ENCODE results near the gene CADM1. TPM values are rescaled to one million over a fixed set of nuclear protein-coding genes. Genes with fewer than 3 reads are reported as not detected.
A peak's percentile ranks its signal among the peaks of the same experiment; 100 is the strongest.

CADM1 gene
- total RNA-seq, 1 experiment from 2014 or later, result 534 TPM

- intact Hi-C loops (cut with micrococcal nuclease; ENCODE audit: unreplicated experiment), result no loop called here
- Mint-ChIP-seq H3K4me3 (ENCODE audit: unreplicated experiment) (no peak overlapping the region), H3K27ac (ENCODE audit: unreplicated experiment) (no peak overlapping the region), H3K36me3 (ENCODE audit: insufficient read depth, unreplicated experiment) (no peaks in the 10 kb centered on the region), H3K9me3 (ENCODE audit: unreplicated experiment) (no peaks in the 10 kb centered on the region), H3K27me3 (ENCODE audit: insufficient read depth, unreplicated experiment) (peaks cover under 1% of the 10 kb centered on the region), H3K4me1 (ENCODE audit: low read depth, unreplicated experiment) (no peaks in the 10 kb centered on the region)
- Histone ChIP-seq H3K9me3 (no peaks in the 10 kb centered on the region), H3K36me3 (ENCODE audit: control insufficient read depth, insufficient read depth, low read length) (no peaks in the 10 kb centered on the region), H3K4me3 (ENCODE audit: low read depth, low read length) (no peak overlapping the region), H3K27me3 (replicated peaks; ENCODE audit: control insufficient read depth, insufficient read depth, low read length) (no peaks in the 10 kb centered on the region; the same call in 1 of the 2 replicates), H3K4me1 (peaks cover 3% of the 10 kb centered on the region; the same call in 1 of the 2 replicates)
- ChIA-PET POLR2A (no interaction called here), CTCF (no interaction called here)
- no peak for DNase-seq
- BruUV-seq (replicated peaks), result no TSS peak
- no peak for TF ChIP-seq CTCF (IDR thresholded peaks at IDR 0.05; ENCODE audit: insufficient read depth in 1 of 2, low read depth in 1 of 2, low read length in 1 of 2, severe bottlenecking in 1 of 2, unreplicated experiment in 1 of 2)
These were observed 377.6 kb downstream of the CADM1 start for GRCh38 chr11:115126515-115127208.

GRCh38 chr11:115126092-115126491 lies 378.1 kb downstream of the CADM1 start:
- BruUV-seq (replicated peaks), result no TSS peak
- H3K36me3 Mint-ChIP-seq (ENCODE audit: insufficient read depth, unreplicated experiment), result no peaks in the 10 kb centered on the region
- no peak overlapping the region for H3K4me3 Mint-ChIP-seq (ENCODE audit: unreplicated experiment)

GRCh38 chr11:115124786-115125185 lies 379.4 kb downstream of the CADM1 start:
- Histone ChIP-seq H3K4me3 (ENCODE audit: low read depth, low read length) (no peak overlapping the region), H3K4me1 (peaks cover 3% of the 10 kb centered on the region; the same call in 1 of the 2 replicates), H3K36me3 (ENCODE audit: control insufficient read depth, insufficient read depth, low read length) (no peaks in the 10 kb centered on the region), H3K9me3 (no peaks in the 10 kb centered on the region), H3K27me3 (replicated peaks; ENCODE audit: control insufficient read depth, insufficient read depth, low read length) (no peaks in the 10 kb centered on the region; the same call in 1 of the 2 replicates)
- peak in 1 of 2 experiments; percentile 13 for DNase-seq
- Mint-ChIP-seq H3K27me3 (ENCODE audit: insufficient read depth, unreplicated experiment) (peaks cover 3% of the 10 kb centered on the region), H3K27ac (ENCODE audit: unreplicated experiment) (no peak overlapping the region), H3K4me1 (ENCODE audit: low read depth, unreplicated experiment) (no peaks in the 10 kb centered on the region), H3K9me3 (ENCODE audit: unreplicated experiment) (no peaks in the 10 kb centered on the region), H3K4me3 (ENCODE audit: unreplicated experiment) (no peak overlapping the region), H3K36me3 (ENCODE audit: insufficient read depth, unreplicated experiment) (no peaks in the 10 kb centered on the region)
- ChIA-PET CTCF (no interaction called here), POLR2A (no interaction called here)
- no TSS peak for BruUV-seq (replicated peaks)
- TF ChIP-seq CTCF (IDR thresholded peaks at IDR 0.05; ENCODE audit: insufficient read depth in 1 of 2, low read depth in 1 of 2, low read length in 1 of 2, severe bottlenecking in 1 of 2, unreplicated experiment in 1 of 2), result no peak
- intact Hi-C loops (cut with micrococcal nuclease; ENCODE audit: unreplicated experiment), result no loop called here

More at GRCh38 chr11:115126092-115126491, 378.1 kb downstream of the CADM1 start:
- Mint-ChIP-seq H3K9me3 (ENCODE audit: unreplicated experiment) (no peaks in the 10 kb centered on the region), H3K27me3 (ENCODE audit: insufficient read depth, unreplicated experiment) (peaks cover 3% of the 10 kb centered on the region), H3K27ac (ENCODE audit: unreplicated experiment) (no peak overlapping the region), H3K4me1 (ENCODE audit: low read depth, unreplicated experiment) (no peaks in the 10 kb centered on the region)
- H3K9me3 ChIP-seq, result no peaks in the 10 kb centered on the region
- CTCF ChIA-PET, result no interaction called here
- POLR2A ChIA-PET, result no interaction called here
- peaks cover 3% of the 10 kb centered on the region; the same call in 1 of the 2 replicates for H3K4me1 ChIP-seq
- H3K27me3 ChIP-seq (replicated peaks; ENCODE audit: control insufficient read depth, insufficient read depth, low read length), result no peaks in the 10 kb centered on the region; the same call in 1 of the 2 replicates
- DNase-seq, result no peak
- no peaks in the 10 kb centered on the region for H3K36me3 ChIP-seq (ENCODE audit: control insufficient read depth, insufficient read depth, low read length)
- no peak overlapping the region for H3K4me3 ChIP-seq (ENCODE audit: low read depth, low read length)
- intact Hi-C loops (cut with micrococcal nuclease; ENCODE audit: unreplicated experiment), result no loop called here
- no peak for TF ChIP-seq CTCF (IDR thresholded peaks at IDR 0.05; ENCODE audit: insufficient read depth in 1 of 2, low read depth in 1 of 2, low read length in 1 of 2, severe bottlenecking in 1 of 2, unreplicated experiment in 1 of 2)

Measured in Caco-2 (cell line).